Pancreas (tissue), 10 donors: ENCODE measurements around the gene CLPTM1L. TPM values are rescaled to one million over a fixed set of nuclear protein-coding genes. Genes with fewer than 3 reads are reported as not detected.

Source experiments
- ATAC-seq, 4 donors: fragments of 200-7000 bp; cut with Tn5 transposase; one replicate each; pipeline versions ENCODE4 v1.8.0 to v1.9.1; 2020; ENCODE audit warnings: mild to moderate bottlenecking in 4 of 4, moderate library complexity in 4 of 4
- DNase-seq, 6 donors: peaks; one replicate each; pipeline ENCODE4 v3.0.0-alpha.2; 2020
- FAIRE-seq: peaks from 2 replicates; lab custom pipeline; 2012; peaks lifted over from hg19 to GRCh38; lab: Jason Lieb, UNC
- H3K27ac ChIP-seq, 4 donors: fragments of 200-600 bp; sonication (generic); 1 replicate in 3 of 4; 2 replicates in 1 of 4; pipeline versions ENCODE4 v1.5.0 to v1.8.0; 2020
- H3K27me3 ChIP-seq, 4 donors: fragments of 200-600 bp; one replicate each; pipeline ENCODE4 v1.8.0; 2021
- H3K36me3 ChIP-seq, 3 donors: fragments of 200-600 bp; sonication (generic) in 1 of 3; one replicate each; pipeline versions ENCODE4 v1.5.0 to v1.8.0; 2020 to 2021
- H3K4me1 ChIP-seq, 3 donors: fragments of 200-600 bp; one replicate each; pipeline ENCODE4 v1.8.0; 2021
- H3K4me3 ChIP-seq, 4 donors: fragments of 200-600 bp; sonication (generic) in 2 of 4; one replicate each; pipeline versions ENCODE4 v1.5.0 to v1.8.0; 2020 to 2021
- H3K9me3 ChIP-seq, 4 donors: fragments of 200-600 bp; one replicate each; pipeline ENCODE4 v1.8.0; 2021
- WGBS, 2 donors: extraction: QIAGEN DNeasy Blood & Tissue Kit; methylation state at CpG; one replicate each; pipeline ENCODE4 v1.1.7; 2013; 5-methylcytosine and 5-hydroxymethylcytosine counted together
- intact Hi-C, 3 donors: fragments of 100-400 bp; cut with DNase I; formaldehyde crosslinking; loops; one replicate each; pipeline versions ENCODE4 v1.11.1 to v1.14.2; 2022
- polyA plus RNA-seq, 2 donors: library from polyadenylated mRNA; stranded (reverse); fragments of 200-250 nt; gene quantifications; one replicate each; pipeline ENCODE4 v1.2.3, GENCODE V29; 2013
- total RNA-seq, 6 donors: library from RNA; stranded (reverse); fragmentation: NEBNext Ultra II Directional in 4 of 6; extraction: Animal tissue kit (Norgen Biotek cat#: 25700) in 4 of 6; gene quantifications; one replicate each; pipeline versions ENCODE4 v1.2.1 to v1.2.4, GENCODE V29; 2021 to 2023
- TF ChIP-seq, protein P1 (sequence below), 4 donors: fragments of 200-600 bp; sonication (generic) in 3 of 4; IDR thresholded peaks; one replicate each; pipeline versions ENCODE4 v1.5.0 to v1.8.0; 2021; ENCODE audit warnings: antibody characterized with exemption in 4 of 4
- donor health status: healthy with polysubstance abuse.
- donor health status: DM: no; HTN: no; CAD: no; lungs with moderate emphysema.
- donor health status: DM: no; HTN: no; CAD: no.
- donor health status: control.
- donor health status: control.
- donor health status: Bipolar disorder and iron deficiency.
- donor health status: DM: yes; HTN: yes; CAD: no.
- donor health status: DM: no; HTN: no; CAD: no.
- donor health status: DM: no; HTN: no; CAD: no.
- donor health status: DM: yes; HTN: yes; CAD: no.

CLPTM1L gene
- total and polyA plus RNA-seq, 8 donors, result 39.5 to 63.0 (median 53.2) TPM

DNA sequence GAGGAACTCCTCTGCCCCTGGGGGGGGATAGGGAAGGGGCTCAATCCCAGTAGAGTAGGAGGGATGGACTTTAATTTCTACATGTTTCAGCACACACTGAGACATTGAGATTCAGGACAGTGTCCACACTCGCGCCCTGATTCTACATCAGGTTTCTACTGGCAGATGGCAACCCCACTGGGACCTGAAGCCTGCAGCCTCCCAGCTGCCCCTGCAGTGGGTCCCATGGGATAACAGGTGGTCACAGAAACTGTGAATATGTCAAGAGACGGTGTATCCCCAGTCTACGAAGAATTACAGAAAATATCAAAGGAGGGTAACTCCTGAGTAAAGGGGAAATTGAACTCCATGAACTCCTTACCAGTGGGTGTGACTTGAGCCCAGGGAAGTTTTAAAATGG lies 47.7 kb downstream of the CLPTM1L start:
- Histone ChIP-seq H3K9me3 (no peaks in the 10 kb centered on the region), H3K4me3 (no peak overlapping the region), H3K4me1 (peaks cover 0 to 6% (median 0%) of the 10 kb centered on the region in 3 donors), H3K36me3 (no peaks in the 10 kb centered on the region), H3K27ac (no peak overlapping the region), H3K27me3 (peaks cover 0 to 17% (median 4%) of the 10 kb centered on the region in 4 donors)
- TF ChIP-seq, protein P1, sequence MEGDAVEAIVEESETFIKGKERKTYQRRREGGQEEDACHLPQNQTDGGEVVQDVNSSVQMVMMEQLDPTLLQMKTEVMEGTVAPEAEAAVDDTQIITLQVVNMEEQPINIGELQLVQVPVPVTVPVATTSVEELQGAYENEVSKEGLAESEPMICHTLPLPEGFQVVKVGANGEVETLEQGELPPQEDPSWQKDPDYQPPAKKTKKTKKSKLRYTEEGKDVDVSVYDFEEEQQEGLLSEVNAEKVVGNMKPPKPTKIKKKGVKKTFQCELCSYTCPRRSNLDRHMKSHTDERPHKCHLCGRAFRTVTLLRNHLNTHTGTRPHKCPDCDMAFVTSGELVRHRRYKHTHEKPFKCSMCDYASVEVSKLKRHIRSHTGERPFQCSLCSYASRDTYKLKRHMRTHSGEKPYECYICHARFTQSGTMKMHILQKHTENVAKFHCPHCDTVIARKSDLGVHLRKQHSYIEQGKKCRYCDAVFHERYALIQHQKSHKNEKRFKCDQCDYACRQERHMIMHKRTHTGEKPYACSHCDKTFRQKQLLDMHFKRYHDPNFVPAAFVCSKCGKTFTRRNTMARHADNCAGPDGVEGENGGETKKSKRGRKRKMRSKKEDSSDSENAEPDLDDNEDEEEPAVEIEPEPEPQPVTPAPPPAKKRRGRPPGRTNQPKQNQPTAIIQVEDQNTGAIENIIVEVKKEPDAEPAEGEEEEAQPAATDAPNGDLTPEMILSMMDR (IDR thresholded peaks at IDR 0.05), result no peak
- DNase-seq, result peak in 1 of 6 donors; percentile 6
- 74 to 84% methylated on average over 4 of the region's 4 CpGs for WGBS, 2 donors
- FAIRE-seq, result no peak
- no peak for ATAC-seq
- intact Hi-C loops, result no loop called here

DNA sequence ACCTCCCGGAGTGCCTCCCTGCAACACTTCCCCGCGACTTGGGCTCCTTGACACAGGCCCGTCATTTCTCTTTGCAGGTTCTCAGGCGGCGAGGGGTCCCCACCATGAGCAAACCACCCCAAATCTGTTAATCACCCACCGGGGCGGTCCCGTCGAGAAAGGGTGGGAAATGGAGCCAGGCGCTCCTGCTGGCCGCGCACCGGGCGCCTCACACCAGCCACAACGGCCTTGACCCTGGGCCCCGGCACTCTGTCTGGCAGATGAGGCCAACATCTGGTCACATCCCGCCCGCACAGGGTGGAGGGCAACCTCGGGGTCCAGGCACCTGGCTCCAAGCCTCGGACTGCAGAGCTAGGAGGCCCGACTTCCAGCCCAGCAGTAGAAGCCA lies 49.3 kb downstream of the CLPTM1L start:
- Histone ChIP-seq H3K36me3 (no peaks in the 10 kb centered on the region), H3K4me1 (peaks cover 0 to 6% (median 0%) of the 10 kb centered on the region in 3 donors), H3K4me3 (no peak overlapping the region), H3K27ac (no peak overlapping the region), H3K9me3 (no peaks in the 10 kb centered on the region), H3K27me3 (peaks cover 0 to 17% (median 4%) of the 10 kb centered on the region in 4 donors)
- TF ChIP-seq, protein P1 (IDR thresholded peaks at IDR 0.05), result no peak
- DNase-seq, result peak in 2 of 6 donors; percentile 48 to 69
- no peak for ATAC-seq
- WGBS, 2 donors, result 19 to 24% methylated on average over 21 to 22 of the region's 22 CpGs
- FAIRE-seq, result no peak
- intact Hi-C loops, result no loop called here

DNA sequence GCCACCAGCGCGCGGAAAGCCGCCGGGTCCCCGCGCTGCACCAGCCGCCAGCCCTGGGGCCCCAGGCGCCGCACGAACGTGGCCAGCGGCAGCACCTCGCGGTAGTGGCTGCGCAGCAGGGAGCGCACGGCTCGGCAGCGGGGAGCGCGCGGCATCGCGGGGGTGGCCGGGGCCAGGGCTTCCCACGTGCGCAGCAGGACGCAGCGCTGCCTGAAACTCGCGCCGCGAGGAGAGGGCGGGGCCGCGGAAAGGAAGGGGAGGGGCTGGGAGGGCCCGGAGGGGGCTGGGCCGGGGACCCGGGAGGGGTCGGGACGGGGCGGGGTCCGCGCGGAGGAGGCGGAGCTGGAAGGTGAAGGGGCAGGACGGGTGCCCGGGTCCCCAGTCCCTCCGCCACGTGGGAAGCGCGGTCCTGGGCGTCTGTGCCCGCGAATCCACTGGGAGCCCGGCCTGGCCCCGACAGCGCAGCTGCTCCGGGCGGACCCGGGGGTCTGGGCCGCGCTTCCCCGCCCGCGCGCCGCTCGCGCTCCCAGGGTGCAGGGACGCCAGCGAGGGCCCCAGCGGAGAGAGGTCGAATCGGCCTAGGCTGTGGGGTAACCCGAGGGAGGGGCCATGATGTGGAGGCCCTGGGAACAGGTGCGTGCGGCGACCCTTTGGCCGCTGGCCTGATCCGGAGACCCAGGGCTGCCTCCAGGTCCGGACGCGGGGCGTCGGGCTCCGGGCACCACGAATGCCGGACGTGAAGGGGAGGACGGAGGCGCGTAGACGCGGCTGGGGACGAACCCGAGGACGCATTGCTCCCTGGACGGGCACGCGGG lies 49.9 kb downstream of the CLPTM1L start, which contains the start of gene TERT:
Gene TERT (minus strand): TSS at position 234 of the 815 bp plus-strand sequence. CDS start 79 bp downstream, at position 155.
- no peaks in the 10 kb centered on the region for H3K36me3 ChIP-seq
- TF ChIP-seq, protein P1 (IDR thresholded peaks at IDR 0.05), result no peak
- H3K27me3 ChIP-seq, result peaks cover 0 to 17% (median 4%) of the 10 kb centered on the region in 4 donors
- ATAC-seq (peak in 2 of 4 donors; percentile 28 to 81), FAIRE-seq (no peak), DNase-seq (peak in 3 of 6 donors; percentile 27 to 70 (median 62))
- intact Hi-C loops, result no loop called here
- H3K4me1 ChIP-seq, result peaks cover 0 to 6% (median 0%) of the 10 kb centered on the region in 3 donors
- peak within 1 kb of the TSS in 1 of 4 donors; percentile 22 for H3K4me3 ChIP-seq
- 3 to 4% methylated on average over 71 to 102 of the region's 102 CpGs for WGBS, 2 donors
- H3K27ac ChIP-seq, result no peak within 1 kb of the TSS
- H3K9me3 ChIP-seq, result no peaks in the 10 kb centered on the region

DNA sequence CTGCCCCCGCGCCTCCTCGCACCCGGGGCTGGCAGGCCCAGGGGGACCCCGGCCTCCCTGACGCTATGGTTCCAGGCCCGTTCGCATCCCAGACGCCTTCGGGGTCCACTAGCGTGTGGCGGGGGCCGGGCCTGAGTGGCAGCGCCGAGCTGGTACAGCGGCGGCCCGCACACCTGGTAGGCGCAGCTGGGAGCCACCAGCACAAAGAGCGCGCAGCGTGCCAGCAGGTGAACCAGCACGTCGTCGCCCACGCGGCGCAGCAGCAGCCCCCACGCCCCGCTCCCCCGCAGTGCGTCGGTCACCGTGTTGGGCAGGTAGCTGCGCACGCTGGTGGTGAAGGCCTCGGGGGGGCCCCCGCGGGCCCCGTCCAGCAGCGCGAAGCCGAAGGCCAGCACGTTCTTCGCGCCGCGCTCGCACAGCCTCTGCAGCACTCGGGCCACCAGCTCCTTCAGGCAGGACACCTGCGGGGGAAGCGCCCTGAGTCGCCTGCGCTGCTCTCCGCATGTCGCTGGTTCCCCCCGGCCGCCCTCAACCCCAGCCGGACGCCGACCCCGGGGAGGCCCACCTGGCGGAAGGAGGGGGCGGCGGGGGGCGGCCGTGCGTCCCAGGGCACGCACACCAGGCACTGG lies 50.6 kb downstream of the CLPTM1L start:
- FAIRE-seq (no peak), DNase-seq (peak in 1 of 6 donors; percentile 50), ATAC-seq (no peak)
- Histone ChIP-seq H3K4me1 (peaks cover 0 to 6% (median 0%) of the 10 kb centered on the region in 3 donors), H3K36me3 (no peaks in the 10 kb centered on the region), H3K27ac (no peak overlapping the region), H3K4me3 (peak overlapping the region in 1 of 4 donors; percentile 22), H3K9me3 (no peaks in the 10 kb centered on the region), H3K27me3 (peaks cover 0 to 17% (median 4%) of the 10 kb centered on the region in 4 donors)
- intact Hi-C loops, result no loop called here
- WGBS, 2 donors, result 24 to 27% methylated on average over 61 to 69 of the region's 69 CpGs
- TF ChIP-seq, protein P1 (IDR thresholded peaks at IDR 0.05), result no peak
